Large intestine (tissue), 3 donors: ENCODE measurements around the gene ASXL2. TPM values are rescaled to one million over a fixed set of nuclear protein-coding genes. Genes with fewer than 3 reads are reported as not detected.
A peak's percentile ranks its signal among the peaks of the same experiment; 100 is the strongest.
"Not testable (repeated sequence)": the region's sequence is repeated elsewhere in the genome, so short reads cannot be mapped to it uniquely, and the experiment has no call there.

Source experiments
- DNase-seq, 2 donors: peaks; one replicate each; pipeline versions ENCODE4 v3.0.0 to v3.0.0-alpha.2; 2013
- H3K27ac ChIP-seq: one replicate; pipeline ENCODE4 v1.5.1; 2013; ENCODE audit warnings: low read length
- H3K27me3 ChIP-seq: 2 replicates; pipeline ENCODE4 v1.6.1; 2013; ENCODE audit warnings: low read length; ENCODE audit not compliant: control insufficient read depth, insufficient read depth
- H3K36me3 ChIP-seq: 2 replicates; pipeline ENCODE4 v1.6.1; 2013; ENCODE audit warnings: low read length; ENCODE audit not compliant: control insufficient read depth, insufficient read depth
- H3K4me1 ChIP-seq: one replicate; pipeline ENCODE4 v1.6.1; 2013; ENCODE audit warnings: low read length; ENCODE audit not compliant: control insufficient read depth, insufficient read depth
- H3K4me3 ChIP-seq: one replicate; pipeline ENCODE4 v1.5.1; 2013; ENCODE audit warnings: low read length
- H3K9me3 ChIP-seq: one replicate; pipeline ENCODE4 v1.6.1; 2013; ENCODE audit warnings: mild to moderate bottlenecking, low read depth, low read length, moderate library complexity; ENCODE audit not compliant: control insufficient read depth
- WGBS: methylation state at CpG from one replicate; pipeline ENCODE4 v1.1.5; 2013; ENCODE audit warnings: low lambda C conversion rate; ENCODE audit not compliant: insufficient coverage; 5-methylcytosine and 5-hydroxymethylcytosine counted together
- polyA plus RNA-seq: library from polyadenylated mRNA; unstranded; fragments of 120-200 nt; gene quantifications from one replicate; pipeline ENCODE4 v1.2.1, GENCODE V29; 2013

ASXL2 gene
- polyA plus RNA-seq, 1 donor: 15.0 TPM

GRCh38 chr2:25854613-25855012 is 23.7 kb downstream of the ASXL2 start:
- WGBS: no CpG with 5 or more reads among the region's 2 CpGs

GRCh38 chr2:25853038-25853638 is 25.1 kb downstream of the ASXL2 start:
- 89% methylated on average over 3 of the region's 5 CpGs for WGBS

More at GRCh38 chr2:25854613-25855012, 23.7 kb downstream of the ASXL2 start:
- no peak for DNase-seq
- no peaks in the 10 kb centered on the region for H3K27me3 ChIP-seq
- H3K4me3 ChIP-seq: no peak overlapping the region
- H3K27ac ChIP-seq: no peak overlapping the region
- no peaks in the 10 kb centered on the region for H3K4me1 ChIP-seq
- H3K9me3 ChIP-seq: no peaks in the 10 kb centered on the region
- H3K36me3 ChIP-seq: peaks cover 6% of the 10 kb centered on the region

GRCh38 chr2:25851740-25852503 is 26.4 kb downstream of the ASXL2 start:
- WGBS: no CpG with 5 or more reads among the region's 11 CpGs
- DNase-seq: peak; percentile 57 to 63
- Histone ChIP-seq H3K9me3 (no peaks in the 10 kb centered on the region), H3K4me3 (no peak overlapping the region), H3K4me1 (no peaks in the 10 kb centered on the region), H3K27ac (no peak overlapping the region), H3K36me3 (peaks cover 6% of the 10 kb centered on the region), H3K27me3 (no peaks in the 10 kb centered on the region)

More at GRCh38 chr2:25853038-25853638, 25.1 kb downstream of the ASXL2 start:
- Histone ChIP-seq H3K4me3 (no peak overlapping the region), H3K27me3 (no peaks in the 10 kb centered on the region), H3K36me3 (peaks cover 6% of the 10 kb centered on the region), H3K4me1 (no peaks in the 10 kb centered on the region), H3K9me3 (no peaks in the 10 kb centered on the region), H3K27ac (no peak overlapping the region)
- DNase-seq: no peak

- 100% methylated on average over 1 of the region's 4 CpGs for WGBS
- H3K27me3 ChIP-seq, H3K4me1 ChIP-seq, H3K27ac ChIP-seq, H3K4me3 ChIP-seq, H3K36me3 ChIP-seq, DNase-seq, H3K9me3 ChIP-seq: not testable (repeated sequence)
These were observed 27.9 kb downstream of the ASXL2 start for GRCh38 chr2:25850400-25850799.

- not testable (repeated sequence) for H3K27ac ChIP-seq, H3K9me3 ChIP-seq, H3K4me1 ChIP-seq, H3K4me3 ChIP-seq, H3K27me3 ChIP-seq, DNase-seq
- no CpG with 5 or more reads among the region's 7 CpGs for WGBS
- H3K36me3 ChIP-seq: peaks cover 11% of the 10 kb centered on the region
These were observed 28.9 kb downstream of the ASXL2 start for GRCh38 chr2:25849350-25849749.

GRCh38 chr2:25845843-25846505 is 32.3 kb downstream of the ASXL2 start:
- H3K27ac ChIP-seq: no peak overlapping the region
- no peak overlapping the region for H3K4me3 ChIP-seq
- no peaks in the 10 kb centered on the region for H3K4me1 ChIP-seq
- no peak for DNase-seq
- no peaks in the 10 kb centered on the region for H3K27me3 ChIP-seq
- peaks cover 16% of the 10 kb centered on the region for H3K36me3 ChIP-seq
- no peaks in the 10 kb centered on the region for H3K9me3 ChIP-seq
- WGBS: no CpG with 5 or more reads among the region's 7 CpGs

GRCh38 chr2:25844089-25844488 is 34.2 kb downstream of the ASXL2 start:
- no peaks in the 10 kb centered on the region for H3K9me3 ChIP-seq
- no peaks in the 10 kb centered on the region for H3K27me3 ChIP-seq
- H3K4me1 ChIP-seq: no peaks in the 10 kb centered on the region
- peaks cover 16% of the 10 kb centered on the region for H3K36me3 ChIP-seq
- no CpG with 5 or more reads among the region's 1 CpG for WGBS
- no peak for DNase-seq
- no peak overlapping the region for H3K4me3 ChIP-seq
- no peak overlapping the region for H3K27ac ChIP-seq

- peaks cover 19% of the 10 kb centered on the region for H3K36me3 ChIP-seq
- H3K4me3 ChIP-seq: no peak overlapping the region
- no peaks in the 10 kb centered on the region for H3K27me3 ChIP-seq
- no peaks in the 10 kb centered on the region for H3K4me1 ChIP-seq
- no peaks in the 10 kb centered on the region for H3K9me3 ChIP-seq
- DNase-seq: no peak
- no peak overlapping the region for H3K27ac ChIP-seq
- no CpG with 5 or more reads among the region's 1 CpG for WGBS
These were observed 36.1 kb downstream of the ASXL2 start for GRCh38 chr2:25842155-25842554.

GRCh38 chr2:25838152-25838756 is 40.0 kb downstream of the ASXL2 start:
- Histone ChIP-seq H3K4me3 (no peak overlapping the region), H3K36me3 (peaks cover 10% of the 10 kb centered on the region), H3K9me3 (no peaks in the 10 kb centered on the region), H3K27ac (no peak overlapping the region), H3K4me1 (no peaks in the 10 kb centered on the region), H3K27me3 (no peaks in the 10 kb centered on the region)
- peak in 1 of 2 donors; percentile 18 for DNase-seq
- no CpG with 5 or more reads among the region's 2 CpGs for WGBS

- peaks cover 8% of the 10 kb centered on the region for H3K9me3 ChIP-seq
- H3K4me1 ChIP-seq: no peaks in the 10 kb centered on the region
- no CpG with 5 or more reads among the region's 2 CpGs for WGBS
These were observed 42.4 kb downstream of the ASXL2 start for GRCh38 chr2:25835906-25836305.

More at GRCh38 chr2:25835906-25836305, 42.4 kb downstream of the ASXL2 start:
- DNase-seq: no peak
- Histone ChIP-seq H3K27ac (no peak overlapping the region), H3K27me3 (no peaks in the 10 kb centered on the region), H3K36me3 (peaks cover 17% of the 10 kb centered on the region), H3K4me3 (no peak overlapping the region)
